GM23338 (cell line): ENCODE data around the gene KATNAL1. TPM values are rescaled to one million over a fixed set of nuclear protein-coding genes. Genes with fewer than 3 reads are reported as not detected.

Source experiments
- ATAC-seq: fragments of 200-7000 bp; cut with Tn5 transposase; 3 replicates; pipeline ENCODE4 v1.9.1; 2020
- DNase-seq: peaks from one replicate; pipeline ENCODE4 v3.0.0-alpha.2; 2015; ENCODE audit warnings: low spot score
- H2AFZ ChIP-seq: fragments of 200-600 bp; sonication (generic); 2 replicates; pipeline ENCODE4 v1.8.0; 2016; ENCODE audit warnings: antibody characterized with exemption, mild to moderate bottlenecking, moderate library complexity
- H3F3A ChIP-seq: fragments of 200-600 bp; sonication (generic); replicated peaks from 2 replicates; pipeline ENCODE4 v1.8.0; 2017; ENCODE audit warnings: antibody characterized with exemption, mixed run types, low read depth
- H3K27ac ChIP-seq: fragments of 200-600 bp; sonication (generic); 2 replicates; pipeline ENCODE4 v1.6.1; 2016; ENCODE audit warnings: low read depth
- H3K27me3 ChIP-seq: fragments of 200-600 bp; sonication (generic); 2 replicates; pipeline ENCODE4 v1.8.0; 2016; ENCODE audit warnings: mild to moderate bottlenecking, mixed run types, moderate library complexity; ENCODE audit not compliant: insufficient read depth
- H3K36me3 ChIP-seq: fragments of 200-600 bp; sonication (generic); 2 replicates; pipeline ENCODE4 v1.8.0; 2016; ENCODE audit warnings: mild to moderate bottlenecking; ENCODE audit not compliant: insufficient read depth
- H3K4me1 ChIP-seq: fragments of 200-600 bp; sonication (generic); 2 replicates; pipeline ENCODE4 v1.8.0; 2016; ENCODE audit warnings: mild to moderate bottlenecking, moderate library complexity; ENCODE audit not compliant: insufficient read depth
- H3K4me2 ChIP-seq: fragments of 200-600 bp; sonication (generic); 2 replicates; pipeline ENCODE4 v1.7.1; 2017; ENCODE audit warnings: mixed run types
- H3K4me3 ChIP-seq: fragments of 200-600 bp; sonication (generic); 2 replicates; pipeline ENCODE4 v1.6.1; 2016; ENCODE audit warnings: mixed run types
- H3K79me2 ChIP-seq: fragments of 200-600 bp; sonication (generic); replicated peaks from 2 replicates; pipeline ENCODE4 v1.8.0; 2017; ENCODE audit warnings: mild to moderate bottlenecking; ENCODE audit not compliant: insufficient read depth
- H3K9me2 ChIP-seq: fragments of 200-600 bp; sonication (generic); 2 replicates; pipeline ENCODE4 v1.8.0; 2017; ENCODE audit not compliant: insufficient read depth
- H4K20me1 ChIP-seq: fragments of 200-600 bp; sonication (generic); replicated peaks from 2 replicates; pipeline ENCODE4 v1.8.0; 2017; ENCODE audit warnings: mild to moderate bottlenecking; ENCODE audit not compliant: insufficient read depth
- H3K27ac Mint-ChIP-seq: 2 replicates; pipeline ENCODE4 v1.8.0; 2020; ENCODE audit warnings: inconsistent platforms, mild to moderate bottlenecking, moderate library complexity, mixed read lengths
- H3K27me3 Mint-ChIP-seq: 3 replicates; pipeline ENCODE4 v1.8.0; 2022; ENCODE audit warnings: low read depth, mild to moderate bottlenecking, moderate library complexity, mixed read lengths, inconsistent platforms; ENCODE audit not compliant: insufficient read depth, poor library complexity
- H3K36me3 Mint-ChIP-seq: 3 replicates; pipeline ENCODE4 v1.8.0; 2021; ENCODE audit warnings: low read depth, mild to moderate bottlenecking, inconsistent platforms, moderate library complexity, mixed read lengths
- H3K4me1 Mint-ChIP-seq: 3 replicates; pipeline ENCODE4 v1.8.0; 2020; ENCODE audit warnings: mild to moderate bottlenecking, inconsistent platforms, mixed read lengths
- H3K4me3 Mint-ChIP-seq: 3 replicates; pipeline ENCODE4 v1.8.0; 2021; ENCODE audit warnings: moderate library complexity, mild to moderate bottlenecking, inconsistent platforms, mixed read lengths
- H3K9me3 Mint-ChIP-seq: 3 replicates; pipeline ENCODE4 v1.8.0; 2020; ENCODE audit warnings: moderate library complexity, mild to moderate bottlenecking, inconsistent platforms, mixed read lengths
- EZH2phosphoT487 ChIP-seq: fragments of 200-600 bp; sonication (generic); IDR thresholded peaks from one replicate; pipeline ENCODE4 v1.8.1; 2018; ENCODE audit warnings: antibody characterized with exemption; ENCODE audit not compliant: unreplicated experiment
- JUNB ChIP-seq: IDR thresholded peaks from one replicate; pipeline ENCODE4 v1.6.1; 2016; ENCODE audit warnings: antibody characterized with exemption; ENCODE audit not compliant: unreplicated experiment
- NANOG ChIP-seq: IDR thresholded peaks from 2 replicates; pipeline ENCODE4 v1.6.1; 2016; ENCODE audit warnings: antibody characterized with exemption, borderline replicate concordance
- STAT1 ChIP-seq: IDR thresholded peaks from one replicate; pipeline ENCODE4 v1.6.1; 2016; ENCODE audit warnings: antibody characterized with exemption; ENCODE audit not compliant: unreplicated experiment
- polyA plus RNA-seq: library from polyadenylated mRNA; unstranded; fragments of >200 nt; fragmentation: Nextera tagmentation; extraction: Ambion mirVana; gene quantifications from 2 replicates; pipeline ENCODE4 v1.2.1, GENCODE V29; 2016
- total RNA-seq: library from RNA; depleted of rRNA; stranded (reverse); fragments of >200 nt; shearing (Covaris generic); gene quantifications from 2 replicates; pipeline ENCODE4 v1.2.3, GENCODE V29; 2014
- TF ChIP-seq, protein P1 (sequence below), 2 experiments: fragments of 200-600 bp in 1 of 2; sonication (generic) in 1 of 2; conservative IDR thresholded peaks; 2 replicates each; pipeline versions ENCODE4 v1.5.1 to v1.6.1; 2016 to 2017; ENCODE audit warnings: antibody characterized with exemption in 2 of 2, low read depth in 2 of 2, mild to moderate bottlenecking in 2 of 2, moderate library complexity in 1 of 2
- TF ChIP-seq, protein P2 (sequence below): IDR thresholded peaks from 2 replicates; pipeline ENCODE4 v1.6.1; 2016; ENCODE audit warnings: antibody characterized with exemption

The KATNAL1 gene
- total and polyA plus RNA-seq, 2 experiments from 2014 or later = 6.1 to 11.5 TPM

DNA sequence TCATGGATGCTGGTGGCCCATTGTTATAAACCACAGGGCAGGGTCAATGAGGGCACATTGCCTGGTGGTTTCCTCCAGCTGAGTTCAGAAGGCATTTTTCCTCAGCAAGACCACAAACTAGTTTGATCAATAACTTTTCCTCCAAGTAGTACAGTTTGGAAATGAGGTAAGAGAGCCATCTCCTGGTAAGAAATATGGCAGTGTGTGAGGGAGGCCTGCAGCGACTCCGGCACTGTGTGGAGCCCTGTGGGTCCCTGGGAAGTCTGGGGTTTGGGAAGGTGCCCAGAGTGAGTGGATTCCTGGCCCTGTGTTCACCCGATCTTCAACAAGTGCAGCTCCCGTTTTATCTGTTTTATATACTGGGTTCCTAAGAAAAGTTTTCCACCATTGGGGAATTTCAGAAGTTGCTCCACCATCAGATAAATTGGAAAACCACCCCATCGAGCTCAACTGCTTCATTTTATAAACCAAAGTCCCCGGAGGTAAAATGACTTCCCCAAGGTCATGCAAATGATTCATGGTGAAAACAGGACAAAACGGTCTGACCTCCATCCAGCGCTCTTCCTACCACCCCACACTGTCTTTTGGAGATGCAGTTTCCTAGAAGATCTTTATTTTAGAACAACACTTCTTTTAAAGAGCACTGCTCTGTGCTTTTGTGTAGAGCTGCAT, 148.4 kb downstream of the KATNAL1 start:
- TF ChIP-seq, protein P1, sequence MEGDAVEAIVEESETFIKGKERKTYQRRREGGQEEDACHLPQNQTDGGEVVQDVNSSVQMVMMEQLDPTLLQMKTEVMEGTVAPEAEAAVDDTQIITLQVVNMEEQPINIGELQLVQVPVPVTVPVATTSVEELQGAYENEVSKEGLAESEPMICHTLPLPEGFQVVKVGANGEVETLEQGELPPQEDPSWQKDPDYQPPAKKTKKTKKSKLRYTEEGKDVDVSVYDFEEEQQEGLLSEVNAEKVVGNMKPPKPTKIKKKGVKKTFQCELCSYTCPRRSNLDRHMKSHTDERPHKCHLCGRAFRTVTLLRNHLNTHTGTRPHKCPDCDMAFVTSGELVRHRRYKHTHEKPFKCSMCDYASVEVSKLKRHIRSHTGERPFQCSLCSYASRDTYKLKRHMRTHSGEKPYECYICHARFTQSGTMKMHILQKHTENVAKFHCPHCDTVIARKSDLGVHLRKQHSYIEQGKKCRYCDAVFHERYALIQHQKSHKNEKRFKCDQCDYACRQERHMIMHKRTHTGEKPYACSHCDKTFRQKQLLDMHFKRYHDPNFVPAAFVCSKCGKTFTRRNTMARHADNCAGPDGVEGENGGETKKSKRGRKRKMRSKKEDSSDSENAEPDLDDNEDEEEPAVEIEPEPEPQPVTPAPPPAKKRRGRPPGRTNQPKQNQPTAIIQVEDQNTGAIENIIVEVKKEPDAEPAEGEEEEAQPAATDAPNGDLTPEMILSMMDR (conservative IDR thresholded peaks at IDR 0.05; ENCODE audit: low read depth in 2 of 2) = peak; percentile 11 to 34; a peak in 2 of 4 replicates
- TF ChIP-seq, protein P2, sequence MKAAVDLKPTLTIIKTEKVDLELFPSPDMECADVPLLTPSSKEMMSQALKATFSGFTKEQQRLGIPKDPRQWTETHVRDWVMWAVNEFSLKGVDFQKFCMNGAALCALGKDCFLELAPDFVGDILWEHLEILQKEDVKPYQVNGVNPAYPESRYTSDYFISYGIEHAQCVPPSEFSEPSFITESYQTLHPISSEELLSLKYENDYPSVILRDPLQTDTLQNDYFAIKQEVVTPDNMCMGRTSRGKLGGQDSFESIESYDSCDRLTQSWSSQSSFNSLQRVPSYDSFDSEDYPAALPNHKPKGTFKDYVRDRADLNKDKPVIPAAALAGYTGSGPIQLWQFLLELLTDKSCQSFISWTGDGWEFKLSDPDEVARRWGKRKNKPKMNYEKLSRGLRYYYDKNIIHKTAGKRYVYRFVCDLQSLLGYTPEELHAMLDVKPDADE = no peak
- Histone ChIP-seq H3K9me2 (0 out of 2 replicates have a peak, but pooled peaks cover 14% of the 10 kb centered on the region), H3K4me1 (no peaks in the 10 kb centered on the region), H3K79me2 (no peaks in the 10 kb centered on the region), H3K4me3 (no peak overlapping the region), H3K4me2 (no peak overlapping the region), H3K27me3 (no peaks in the 10 kb centered on the region), H4K20me1 (no peaks in the 10 kb centered on the region), H3K36me3 (no peaks in the 10 kb centered on the region; the same call in 1 of the 2 replicates), H3K27ac (no peak overlapping the region), H3F3A (no peaks in the 10 kb centered on the region), H2AFZ (peak overlapping the region; percentile 66; the same call in 1 of the 2 replicates)
- H3K4me3 Mint-ChIP-seq = no peak overlapping the region
- ATAC-seq (no peak), DNase-seq (no peak)
- H3K27ac Mint-ChIP-seq = no peak overlapping the region
- peaks cover 3% of the 10 kb centered on the region; the same call in 1 of the 3 replicates for H3K36me3 Mint-ChIP-seq
- H3K9me3 Mint-ChIP-seq = peaks cover 26% of the 10 kb centered on the region; the same call in 2 of the 3 replicates
- peaks cover 14% of the 10 kb centered on the region for H3K27me3 Mint-ChIP-seq
- H3K4me1 Mint-ChIP-seq = peaks cover 14% of the 10 kb centered on the region

DNA sequence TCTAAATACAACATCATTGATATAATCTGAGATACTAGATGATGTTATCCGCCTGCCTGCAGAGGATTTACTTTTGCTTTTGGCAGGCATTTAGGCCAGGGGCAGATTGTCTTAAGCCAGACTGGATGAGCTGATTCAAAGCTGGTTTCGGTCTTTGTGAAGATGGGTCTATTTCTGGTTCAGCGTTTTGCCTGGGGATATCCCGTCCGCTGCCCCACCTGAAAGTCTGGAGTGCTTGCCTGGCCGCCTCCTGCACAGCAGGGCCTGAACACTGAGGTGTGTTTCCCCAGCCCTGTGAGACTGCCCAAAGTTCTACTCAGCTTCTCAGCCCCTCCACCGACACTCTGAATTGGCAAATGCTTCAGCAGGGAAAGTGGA, 149.7 kb downstream of the KATNAL1 start:
- no peaks in the 10 kb centered on the region for H3K79me2 ChIP-seq
- 0 out of 2 replicates have a peak, but pooled peaks cover 14% of the 10 kb centered on the region for H3K9me2 ChIP-seq
- no peak overlapping the region for H3K4me3 ChIP-seq
- ATAC-seq (no peak), DNase-seq (no peak)
- no peak overlapping the region for H3K27ac ChIP-seq
- H3K27me3 ChIP-seq = no peaks in the 10 kb centered on the region
- H3K4me2 ChIP-seq = no peak overlapping the region
- H3K36me3 ChIP-seq = no peaks in the 10 kb centered on the region
- no peak overlapping the region for H3K27ac Mint-ChIP-seq
- H4K20me1 ChIP-seq = no peaks in the 10 kb centered on the region
- H3F3A ChIP-seq = no peaks in the 10 kb centered on the region
- peaks cover 14% of the 10 kb centered on the region for H3K4me1 Mint-ChIP-seq
- no peaks in the 10 kb centered on the region for H3K4me1 ChIP-seq
- peaks cover 1% of the 10 kb centered on the region; the same call in 1 of the 3 replicates for H3K36me3 Mint-ChIP-seq
- H2AFZ ChIP-seq = no peak overlapping the region
- no peak overlapping the region for H3K4me3 Mint-ChIP-seq
- TF ChIP-seq JUNB (no peak), EZH2phosphoT487 (no peak), NANOG (no peak), STAT1 (no peak)
- H3K9me3 Mint-ChIP-seq = peaks cover 20% of the 10 kb centered on the region; the same call in 2 of the 3 replicates
- H3K27me3 Mint-ChIP-seq = peaks cover 11% of the 10 kb centered on the region
